Measurements from ENCODE around the gene DPP4.

DNA sequence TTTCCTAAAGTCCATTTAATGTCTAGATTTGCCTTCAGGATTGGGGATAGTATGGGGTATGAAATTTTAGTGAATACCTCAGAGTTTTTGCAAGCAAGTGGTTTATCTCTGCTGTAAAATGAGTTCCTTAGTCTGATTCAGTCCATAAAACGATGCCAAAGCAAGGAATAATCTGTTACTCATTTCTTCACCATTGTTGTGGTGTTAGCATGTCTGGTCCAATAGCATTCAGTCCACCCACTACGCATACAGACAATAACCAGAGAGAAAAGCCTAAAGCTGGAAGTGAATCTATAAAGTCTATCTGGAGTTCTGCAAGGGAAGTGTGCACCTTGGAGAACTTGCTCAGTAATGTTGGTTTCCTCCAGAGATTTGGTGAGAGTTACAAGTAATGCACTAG is 12.9 kb upstream of the DPP4 start:
- TF ChIP-seq, protein P1, sequence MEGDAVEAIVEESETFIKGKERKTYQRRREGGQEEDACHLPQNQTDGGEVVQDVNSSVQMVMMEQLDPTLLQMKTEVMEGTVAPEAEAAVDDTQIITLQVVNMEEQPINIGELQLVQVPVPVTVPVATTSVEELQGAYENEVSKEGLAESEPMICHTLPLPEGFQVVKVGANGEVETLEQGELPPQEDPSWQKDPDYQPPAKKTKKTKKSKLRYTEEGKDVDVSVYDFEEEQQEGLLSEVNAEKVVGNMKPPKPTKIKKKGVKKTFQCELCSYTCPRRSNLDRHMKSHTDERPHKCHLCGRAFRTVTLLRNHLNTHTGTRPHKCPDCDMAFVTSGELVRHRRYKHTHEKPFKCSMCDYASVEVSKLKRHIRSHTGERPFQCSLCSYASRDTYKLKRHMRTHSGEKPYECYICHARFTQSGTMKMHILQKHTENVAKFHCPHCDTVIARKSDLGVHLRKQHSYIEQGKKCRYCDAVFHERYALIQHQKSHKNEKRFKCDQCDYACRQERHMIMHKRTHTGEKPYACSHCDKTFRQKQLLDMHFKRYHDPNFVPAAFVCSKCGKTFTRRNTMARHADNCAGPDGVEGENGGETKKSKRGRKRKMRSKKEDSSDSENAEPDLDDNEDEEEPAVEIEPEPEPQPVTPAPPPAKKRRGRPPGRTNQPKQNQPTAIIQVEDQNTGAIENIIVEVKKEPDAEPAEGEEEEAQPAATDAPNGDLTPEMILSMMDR (IDR thresholded peaks at IDR 0.05; ENCODE audit: borderline replicate concordance, extremely low read depth, low read length, poor library complexity, severe bottlenecking): no peak
- no peak for TF ChIP-seq EZH2 (IDR thresholded peaks at IDR 0.05; ENCODE audit: borderline replicate concordance, low read depth, low read length, severe bottlenecking)

All from DND-41 (cell line).